A673 (cell line): Measurements from ENCODE around the gene FNDC3B.

Source experiments
- EZH2 ChIP-seq: fragments of 200-600 bp; sonication (generic); IDR thresholded peaks from 2 replicates; pipeline ENCODE4 v1.6.1; 2017; ENCODE audit warnings: borderline replicate concordance, low read depth, mild to moderate bottlenecking, mixed read lengths, antibody characterized with exemption, low read length; ENCODE audit not compliant: poor library complexity, severe bottlenecking
- TF ChIP-seq, protein P1 (sequence below): fragments of 300-800, 200-600 bp; sonication (generic); conservative IDR thresholded peaks from 2 replicates; pipeline ENCODE4 v1.5.1; 2017; ENCODE audit warnings: low read depth, mild to moderate bottlenecking, antibody characterized with exemption, low read length, moderate library complexity, mixed read lengths

DNA sequence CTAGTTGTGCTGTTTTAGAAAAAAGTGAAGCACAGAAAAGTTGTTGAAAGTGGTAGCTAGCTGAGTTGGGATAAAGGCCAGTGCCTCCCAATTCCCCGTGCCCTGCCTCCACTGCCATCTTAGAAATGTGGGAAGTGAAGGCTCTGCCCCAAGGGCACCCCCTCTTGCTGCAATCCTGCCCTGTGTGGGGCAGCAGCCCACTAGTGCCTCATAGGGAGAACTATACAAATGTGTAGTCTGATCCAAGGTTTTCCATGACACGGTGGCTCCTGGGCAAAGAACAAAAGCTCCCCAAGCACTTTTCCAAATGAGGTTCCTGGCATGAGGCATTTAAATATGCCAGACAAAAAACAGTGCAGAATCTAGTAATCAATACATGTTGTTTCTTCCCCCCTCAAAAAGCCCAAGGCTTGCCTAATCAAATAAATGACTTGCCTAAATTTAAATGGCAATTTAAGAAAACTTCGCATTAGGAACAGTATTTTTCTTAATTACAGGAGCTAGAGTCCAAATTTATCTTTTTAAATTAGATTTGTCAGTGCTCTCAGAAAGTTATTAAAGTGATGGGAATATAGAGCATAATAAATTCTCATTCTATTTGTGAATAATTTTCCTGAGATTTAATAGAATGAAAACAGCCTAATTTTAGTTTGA, 325.1 kb downstream of the FNDC3B start:
- TF ChIP-seq, protein P1, sequence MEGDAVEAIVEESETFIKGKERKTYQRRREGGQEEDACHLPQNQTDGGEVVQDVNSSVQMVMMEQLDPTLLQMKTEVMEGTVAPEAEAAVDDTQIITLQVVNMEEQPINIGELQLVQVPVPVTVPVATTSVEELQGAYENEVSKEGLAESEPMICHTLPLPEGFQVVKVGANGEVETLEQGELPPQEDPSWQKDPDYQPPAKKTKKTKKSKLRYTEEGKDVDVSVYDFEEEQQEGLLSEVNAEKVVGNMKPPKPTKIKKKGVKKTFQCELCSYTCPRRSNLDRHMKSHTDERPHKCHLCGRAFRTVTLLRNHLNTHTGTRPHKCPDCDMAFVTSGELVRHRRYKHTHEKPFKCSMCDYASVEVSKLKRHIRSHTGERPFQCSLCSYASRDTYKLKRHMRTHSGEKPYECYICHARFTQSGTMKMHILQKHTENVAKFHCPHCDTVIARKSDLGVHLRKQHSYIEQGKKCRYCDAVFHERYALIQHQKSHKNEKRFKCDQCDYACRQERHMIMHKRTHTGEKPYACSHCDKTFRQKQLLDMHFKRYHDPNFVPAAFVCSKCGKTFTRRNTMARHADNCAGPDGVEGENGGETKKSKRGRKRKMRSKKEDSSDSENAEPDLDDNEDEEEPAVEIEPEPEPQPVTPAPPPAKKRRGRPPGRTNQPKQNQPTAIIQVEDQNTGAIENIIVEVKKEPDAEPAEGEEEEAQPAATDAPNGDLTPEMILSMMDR = no peak
- TF ChIP-seq EZH2 = no peak
